GM12874 (cell line): ENCODE data around the gene DRD3.

ENCODE experiments used
- CTCF ChIP-seq: IDR thresholded peaks from 2 replicates; pipeline ENCODE4 v1.5.1; 2011; ENCODE audit warnings: low read depth, mild to moderate bottlenecking, control low read depth, low read length, moderate library complexity; ENCODE audit not compliant: insufficient read depth

The DRD3 gene

GRCh38 chr3:114122027-114122709 lies 56.7 kb downstream of the DRD3 start:
- no peak for TF ChIP-seq CTCF

- no peak for TF ChIP-seq CTCF
Observed at GRCh38 chr3:114120211-114120610, 58.6 kb downstream of the DRD3 start.

GRCh38 chr3:114119776-114120175 lies 59.1 kb downstream of the DRD3 start:
- TF ChIP-seq CTCF = no peak

GRCh38 chr3:114115143-114115542 lies 63.7 kb downstream of the DRD3 start:
- TF ChIP-seq CTCF = no peak

- no peak for TF ChIP-seq CTCF
Observed at GRCh38 chr3:114114719-114115118, 64.1 kb downstream of the DRD3 start.

GRCh38 chr3:114112696-114113095 lies 66.2 kb downstream of the DRD3 start:
- TF ChIP-seq CTCF = no peak

- TF ChIP-seq CTCF = no peak
Observed at GRCh38 chr3:114111060-114111770, 67.6 kb downstream of the DRD3 start.
